Vagina (tissue), 2 donors: ENCODE data around the gene TAF10.

Experiments used
- POLR2A ChIP-seq, 2 donors: fragments of 450-650 bp; IDR thresholded peaks; one replicate each; pipeline ENCODE4 v1.6.1; 2017; ENCODE audit warnings: antibody characterized with exemption in 2 of 2, mild to moderate bottlenecking in 2 of 2, moderate library complexity in 2 of 2
- TF ChIP-seq, protein P1 (sequence below), 3 experiments: fragments of 450-650 bp in 2 of 3; fragments of 200-600 bp in 1 of 3; sonication (generic) in 1 of 3; IDR thresholded peaks; one replicate each; pipeline ENCODE4 v1.5.1; 2017 to 2019; ENCODE audit warnings: antibody characterized with exemption in 3 of 3, mild to moderate bottlenecking in 2 of 3, moderate library complexity in 2 of 3

DNA sequence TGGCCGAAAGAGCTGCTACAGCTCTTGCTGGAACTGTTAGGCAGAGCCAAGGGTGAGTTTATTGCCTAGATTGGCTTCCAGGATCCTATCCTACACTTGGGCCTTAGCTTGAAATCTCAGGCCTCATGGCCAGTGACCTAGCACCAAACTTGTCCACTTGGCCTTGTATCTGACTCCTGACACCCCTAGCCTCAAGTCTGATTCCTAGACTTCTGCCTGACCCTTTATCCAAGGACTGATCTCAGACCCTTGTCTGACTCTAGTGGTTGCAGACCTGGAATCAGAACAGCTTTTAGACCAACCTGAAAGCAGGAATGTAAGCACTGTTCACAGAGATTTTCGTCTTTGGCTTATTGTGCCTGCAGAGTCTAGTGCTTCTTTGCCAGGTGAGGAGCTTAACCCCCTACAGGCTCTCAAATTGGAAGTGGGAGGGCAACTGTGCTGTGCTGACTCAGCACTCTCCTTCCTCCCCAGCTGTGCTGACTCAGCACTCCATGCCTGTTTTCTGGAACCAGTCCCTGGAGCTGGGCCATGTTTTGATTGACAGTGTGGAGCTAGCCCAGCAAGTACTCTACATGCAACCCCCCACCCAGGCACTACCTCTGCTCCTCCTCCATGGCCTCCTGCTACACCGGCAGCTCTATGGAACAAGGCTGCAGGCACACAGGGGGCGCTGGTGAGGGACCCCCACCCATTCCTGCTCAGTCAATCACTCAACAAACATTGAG is 43.7 kb downstream of the TAF10 start:
- TF ChIP-seq POLR2A (IDR thresholded peaks at IDR 0.05) = no peak
- TF ChIP-seq, protein P1, sequence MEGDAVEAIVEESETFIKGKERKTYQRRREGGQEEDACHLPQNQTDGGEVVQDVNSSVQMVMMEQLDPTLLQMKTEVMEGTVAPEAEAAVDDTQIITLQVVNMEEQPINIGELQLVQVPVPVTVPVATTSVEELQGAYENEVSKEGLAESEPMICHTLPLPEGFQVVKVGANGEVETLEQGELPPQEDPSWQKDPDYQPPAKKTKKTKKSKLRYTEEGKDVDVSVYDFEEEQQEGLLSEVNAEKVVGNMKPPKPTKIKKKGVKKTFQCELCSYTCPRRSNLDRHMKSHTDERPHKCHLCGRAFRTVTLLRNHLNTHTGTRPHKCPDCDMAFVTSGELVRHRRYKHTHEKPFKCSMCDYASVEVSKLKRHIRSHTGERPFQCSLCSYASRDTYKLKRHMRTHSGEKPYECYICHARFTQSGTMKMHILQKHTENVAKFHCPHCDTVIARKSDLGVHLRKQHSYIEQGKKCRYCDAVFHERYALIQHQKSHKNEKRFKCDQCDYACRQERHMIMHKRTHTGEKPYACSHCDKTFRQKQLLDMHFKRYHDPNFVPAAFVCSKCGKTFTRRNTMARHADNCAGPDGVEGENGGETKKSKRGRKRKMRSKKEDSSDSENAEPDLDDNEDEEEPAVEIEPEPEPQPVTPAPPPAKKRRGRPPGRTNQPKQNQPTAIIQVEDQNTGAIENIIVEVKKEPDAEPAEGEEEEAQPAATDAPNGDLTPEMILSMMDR (IDR thresholded peaks at IDR 0.05) = no peak
